ENCODE results near the gene CDK5R1. TPM values are rescaled to one million over a fixed set of nuclear protein-coding genes. Genes with fewer than 3 reads are reported as not detected.

The CDK5R1 gene
- total RNA-seq, 1 donor from 2014 or later, result 1.3 TPM

DNA sequence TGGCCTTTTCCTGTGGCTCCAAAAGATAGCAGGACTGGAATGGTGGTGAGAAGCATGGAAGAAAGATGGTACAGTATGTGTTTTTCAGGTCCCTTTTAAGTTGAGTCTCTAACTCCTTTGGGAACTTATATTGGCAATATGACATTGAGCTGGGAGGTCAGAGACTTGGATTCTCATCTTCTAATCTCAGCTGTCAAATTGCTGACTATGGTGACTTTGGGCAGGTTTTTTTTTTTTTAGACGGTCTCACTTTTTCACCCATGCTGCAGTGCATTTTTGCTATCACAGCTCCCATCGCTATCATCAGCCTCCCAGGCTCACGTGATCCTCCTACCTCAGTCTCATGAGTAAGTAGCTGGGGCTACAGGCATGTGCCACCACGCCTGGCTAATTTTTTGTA is 15.1 kb upstream of the CDK5R1 start:
- H3K4me3 ChIP-seq, result no peak overlapping the region
- no peak for DNase-seq
- TF ChIP-seq, protein P1, sequence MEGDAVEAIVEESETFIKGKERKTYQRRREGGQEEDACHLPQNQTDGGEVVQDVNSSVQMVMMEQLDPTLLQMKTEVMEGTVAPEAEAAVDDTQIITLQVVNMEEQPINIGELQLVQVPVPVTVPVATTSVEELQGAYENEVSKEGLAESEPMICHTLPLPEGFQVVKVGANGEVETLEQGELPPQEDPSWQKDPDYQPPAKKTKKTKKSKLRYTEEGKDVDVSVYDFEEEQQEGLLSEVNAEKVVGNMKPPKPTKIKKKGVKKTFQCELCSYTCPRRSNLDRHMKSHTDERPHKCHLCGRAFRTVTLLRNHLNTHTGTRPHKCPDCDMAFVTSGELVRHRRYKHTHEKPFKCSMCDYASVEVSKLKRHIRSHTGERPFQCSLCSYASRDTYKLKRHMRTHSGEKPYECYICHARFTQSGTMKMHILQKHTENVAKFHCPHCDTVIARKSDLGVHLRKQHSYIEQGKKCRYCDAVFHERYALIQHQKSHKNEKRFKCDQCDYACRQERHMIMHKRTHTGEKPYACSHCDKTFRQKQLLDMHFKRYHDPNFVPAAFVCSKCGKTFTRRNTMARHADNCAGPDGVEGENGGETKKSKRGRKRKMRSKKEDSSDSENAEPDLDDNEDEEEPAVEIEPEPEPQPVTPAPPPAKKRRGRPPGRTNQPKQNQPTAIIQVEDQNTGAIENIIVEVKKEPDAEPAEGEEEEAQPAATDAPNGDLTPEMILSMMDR (IDR thresholded peaks at IDR 0.05), result no peak
- intact Hi-C loops (cut with DNase I), result no loop called here
- no peaks in the 10 kb centered on the region for H3K9me3 ChIP-seq
- no peaks in the 10 kb centered on the region for H3K27me3 ChIP-seq (ENCODE audit: low read depth)
- H3K27ac ChIP-seq, result no peak overlapping the region
- H3K36me3 ChIP-seq, result peaks cover 98% of the 10 kb centered on the region
- ATAC-seq, result no peak
- no peaks in the 10 kb centered on the region for H3K4me1 ChIP-seq

DNA sequence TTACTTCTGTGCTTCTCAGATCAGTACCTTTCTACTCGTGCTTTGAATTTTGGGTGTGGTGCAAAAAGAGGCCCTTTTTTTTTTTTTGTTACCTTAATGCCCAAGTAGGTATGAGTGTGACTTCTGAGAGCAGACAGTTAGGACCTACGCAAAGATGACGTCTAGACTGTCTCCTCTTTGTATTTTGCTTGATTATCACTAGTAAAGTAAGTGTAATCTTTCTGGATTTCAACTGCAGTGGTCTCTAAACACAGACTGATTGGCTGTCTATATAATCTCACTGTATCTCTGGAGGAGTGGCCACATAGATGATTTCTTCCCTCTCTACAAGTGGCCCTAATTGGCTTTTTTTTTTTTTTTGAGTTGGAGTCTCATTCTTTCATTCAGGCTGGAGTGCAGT is 11.5 kb upstream of the CDK5R1 start:
- intact Hi-C loops (cut with DNase I), result no loop called here
- no peak for DNase-seq
- Histone ChIP-seq H3K4me1 (no peaks in the 10 kb centered on the region), H3K27ac (no peak overlapping the region), H3K9me3 (no peaks in the 10 kb centered on the region), H3K4me3 (no peak overlapping the region), H3K27me3 (ENCODE audit: low read depth) (no peaks in the 10 kb centered on the region), H3K36me3 (peaks cover 98% of the 10 kb centered on the region)
- no peak for ATAC-seq
- TF ChIP-seq, protein P1 (IDR thresholded peaks at IDR 0.05), result no peak

DNA sequence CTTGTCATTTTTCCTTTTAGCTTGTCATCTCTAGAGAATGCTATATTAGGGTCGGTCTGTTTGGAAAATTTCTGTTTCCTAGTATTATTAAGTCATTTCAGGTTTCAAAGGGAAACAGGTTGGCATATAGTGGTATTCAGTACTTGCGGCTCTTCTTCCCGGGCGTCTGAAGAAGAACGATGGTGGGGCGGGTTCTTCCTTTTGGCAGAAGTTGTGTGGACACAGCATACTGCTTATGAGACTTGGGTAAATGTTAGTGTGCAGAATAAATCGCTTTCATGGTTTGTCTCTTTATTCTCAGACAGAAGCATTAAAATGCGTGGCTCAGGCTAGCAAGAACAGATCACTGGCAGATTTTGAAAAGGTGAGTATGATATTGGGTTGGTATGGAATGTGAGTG is 9.6 kb upstream of the CDK5R1 start:
- Histone ChIP-seq H3K36me3 (peaks cover 98% of the 10 kb centered on the region), H3K27ac (no peak overlapping the region), H3K4me1 (no peaks in the 10 kb centered on the region), H3K4me3 (no peak overlapping the region), H3K27me3 (ENCODE audit: low read depth) (no peaks in the 10 kb centered on the region), H3K9me3 (no peaks in the 10 kb centered on the region)
- TF ChIP-seq, protein P1 (IDR thresholded peaks at IDR 0.05), result no peak
- no peak for ATAC-seq
- DNase-seq, result no peak
- intact Hi-C loops (cut with DNase I), result no loop called here

DNA sequence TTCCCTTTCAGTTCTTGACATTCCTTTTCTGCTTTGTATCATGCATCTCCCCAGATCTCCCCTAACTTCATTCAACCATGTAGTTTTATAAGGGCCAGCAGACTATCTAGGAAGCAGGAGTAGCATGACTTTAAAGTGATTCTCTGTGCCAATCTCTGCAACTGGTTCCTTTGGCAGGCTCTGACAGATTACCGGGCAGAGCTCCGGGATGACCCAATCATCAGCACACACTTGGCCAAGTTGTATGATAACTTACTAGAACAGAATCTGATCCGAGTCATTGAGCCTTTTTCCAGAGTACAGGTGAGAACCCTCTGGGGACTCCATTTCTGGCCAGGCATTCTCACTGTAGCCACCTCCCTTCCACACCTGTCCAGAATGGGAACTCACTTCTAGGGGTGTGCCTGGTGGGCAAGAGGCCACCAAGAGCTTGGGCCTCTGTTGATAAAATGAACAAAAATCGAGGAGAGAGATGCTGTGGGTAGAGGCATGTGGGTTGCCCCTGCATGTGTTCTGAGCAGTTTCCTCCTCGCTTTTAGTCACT is 7.6 kb upstream of the CDK5R1 start:
- intact Hi-C loops (cut with DNase I), result no loop called here

DNA sequence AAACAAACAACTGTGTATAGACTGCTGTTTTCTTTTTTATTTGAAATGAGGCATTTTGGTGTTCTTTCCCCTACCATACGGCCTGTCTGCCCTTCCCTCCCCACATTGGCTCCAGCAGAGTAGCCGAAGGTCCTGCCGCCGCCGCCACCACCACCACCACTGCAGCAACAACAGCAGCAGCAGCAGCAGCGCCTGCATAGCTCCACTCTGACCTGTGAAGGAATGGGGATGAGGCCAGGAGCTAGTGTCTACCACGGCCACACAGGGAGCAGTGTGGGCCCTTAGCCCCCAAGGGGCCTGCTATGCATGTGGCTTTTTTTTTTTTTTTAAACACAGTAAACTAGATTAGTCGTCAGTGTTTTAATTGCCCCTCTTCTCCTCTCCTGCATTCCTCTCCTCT is 5.6 kb upstream of the CDK5R1 start:
- intact Hi-C loops (cut with DNase I), result no loop called here
- peaks cover 62% of the 10 kb centered on the region for H3K36me3 ChIP-seq
- no peak overlapping the region for H3K4me3 ChIP-seq
- no peak for ATAC-seq
- no peaks in the 10 kb centered on the region for H3K9me3 ChIP-seq
- H3K4me1 ChIP-seq, result peaks cover 23% of the 10 kb centered on the region
- H3K27ac ChIP-seq, result no peak overlapping the region
- no peaks in the 10 kb centered on the region for H3K27me3 ChIP-seq (ENCODE audit: low read depth)
- TF ChIP-seq, protein P1 (IDR thresholded peaks at IDR 0.05), result no peak
- DNase-seq, result no peak

More for the DNA sequence above, 7.6 kb upstream of the CDK5R1 start:
- peaks cover 82% of the 10 kb centered on the region for H3K36me3 ChIP-seq
- no peak overlapping the region for H3K4me3 ChIP-seq
- no peaks in the 10 kb centered on the region for H3K27me3 ChIP-seq (ENCODE audit: low read depth)
- no peak for ATAC-seq
- no peaks in the 10 kb centered on the region for H3K9me3 ChIP-seq
- H3K27ac ChIP-seq, result no peak overlapping the region
- TF ChIP-seq, protein P1 (IDR thresholded peaks at IDR 0.05), result no peak
- peaks cover 12% of the 10 kb centered on the region for H3K4me1 ChIP-seq
- DNase-seq, result no peak
